ENCODE measurements around the gene ZNF532.
"Not testable (repeated sequence)": the region's sequence is repeated elsewhere in the genome, so short reads cannot be mapped to it uniquely, and the experiment has no call there.

The ZNF532 gene

GRCh38 chr18:58898010-58898799, 33.5 kb downstream of the ZNF532 start:
- no peak for DNase-seq

DNA sequence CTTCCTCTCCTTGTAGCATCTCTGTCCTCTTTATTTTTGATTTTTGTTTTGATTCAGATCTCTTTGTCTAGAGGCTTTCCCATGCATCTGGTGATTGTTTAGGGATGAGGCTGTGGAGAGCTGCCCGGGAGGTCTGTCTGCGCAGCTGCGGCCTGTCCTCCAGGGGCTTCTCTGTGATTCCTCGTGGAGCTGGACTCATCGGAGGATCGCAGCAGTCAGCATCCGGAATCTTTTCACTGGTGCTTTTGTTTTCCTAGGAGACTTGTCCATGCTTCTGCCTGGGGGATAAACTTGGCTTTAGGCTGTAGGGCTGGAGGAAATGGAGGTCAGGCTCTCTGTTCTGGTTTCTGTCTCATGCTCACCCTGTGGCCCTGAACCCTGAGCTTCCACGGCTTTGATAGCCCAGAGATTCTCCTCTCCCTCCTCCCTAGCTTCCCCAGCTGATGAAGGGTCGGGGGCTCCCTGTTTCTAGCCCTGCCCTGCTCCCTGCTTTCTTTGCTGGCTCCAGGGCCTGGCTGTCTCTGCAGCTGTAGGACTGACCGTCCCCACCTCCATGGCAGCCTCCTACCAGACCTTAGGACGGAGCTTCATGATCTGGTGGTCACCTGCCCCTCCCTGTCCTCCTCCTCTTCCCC, 35.5 kb downstream of the ZNF532 start:
- DNase-seq, result no peak

DNA sequence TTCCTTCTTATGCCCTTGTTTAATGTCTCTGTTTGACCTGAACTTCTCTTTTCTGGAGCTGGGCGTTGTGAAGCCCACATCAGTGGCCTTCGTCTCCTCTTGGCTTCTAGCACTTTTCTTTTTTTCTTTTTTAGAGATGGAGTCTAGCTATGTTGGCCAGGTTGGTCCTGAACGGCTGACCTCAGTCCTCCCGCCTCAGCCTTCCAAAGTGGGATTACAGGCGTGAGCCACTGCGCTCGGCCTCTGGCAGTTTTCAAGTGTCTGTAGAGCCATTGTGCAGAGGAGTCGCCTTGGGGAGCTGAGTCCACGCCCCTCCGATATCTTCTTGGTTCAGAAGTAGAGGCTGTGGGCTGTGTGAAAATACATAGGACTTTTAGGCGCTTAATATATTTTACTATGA, 36.5 kb downstream of the ZNF532 start:
- DNase-seq, result no peak

DNA sequence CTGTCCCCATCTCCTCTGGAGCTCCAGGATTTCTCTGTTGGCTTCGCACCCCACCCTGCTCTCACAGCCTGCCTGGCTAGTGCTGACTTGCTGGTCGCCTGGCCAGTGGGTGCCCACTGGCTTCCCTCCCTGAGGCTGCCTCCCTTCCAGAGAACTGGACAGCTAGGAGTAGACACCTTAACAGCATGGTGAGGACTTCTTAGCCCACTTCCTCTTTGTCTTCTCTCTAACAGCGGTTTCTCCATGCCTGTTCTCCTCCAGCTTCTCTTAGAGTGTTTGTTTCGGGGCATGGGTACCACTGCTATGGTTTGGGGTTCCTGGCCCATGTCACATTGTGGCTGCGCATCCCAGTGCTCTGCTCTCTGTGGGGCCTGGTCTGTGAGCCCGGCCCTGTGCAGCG, 37.1 kb downstream of the ZNF532 start:
- DNase-seq, result no peak

DNA sequence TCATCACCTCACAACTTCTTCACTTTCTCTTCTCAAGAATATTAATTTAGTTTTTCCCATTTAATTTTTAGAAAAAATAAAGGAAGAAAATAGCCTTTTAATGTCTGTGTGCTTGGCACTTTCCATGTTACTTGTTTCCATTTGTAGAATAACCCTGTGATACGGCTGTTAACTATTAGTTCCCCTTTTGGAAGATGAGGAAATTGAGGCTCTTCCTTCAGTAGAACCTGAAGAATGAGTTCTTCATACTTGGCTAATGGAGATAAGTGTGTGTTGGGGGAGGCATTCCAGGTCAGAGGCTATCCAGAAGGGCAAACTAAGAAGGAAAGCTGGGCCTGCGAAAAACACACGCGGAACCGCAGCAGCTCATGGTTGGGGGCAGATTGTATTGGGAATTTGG, 38.3 kb downstream of the ZNF532 start:
- DNase-seq, result no peak

GRCh38 chr18:58903533-58903932, 38.9 kb downstream of the ZNF532 start:
- no peak for DNase-seq

- no peak for DNase-seq
Measured at GRCh38 chr18:58905777-58906428, 41.2 kb downstream of the ZNF532 start.

- no peak for DNase-seq
Measured at GRCh38 chr18:58908006-58908405, 43.3 kb downstream of the ZNF532 start.

GRCh38 chr18:58909521-58909920, 44.8 kb downstream of the ZNF532 start:
- DNase-seq, result no peak

GRCh38 chr18:58911241-58911640, 46.6 kb downstream of the ZNF532 start:
- DNase-seq, result no peak

DNA sequence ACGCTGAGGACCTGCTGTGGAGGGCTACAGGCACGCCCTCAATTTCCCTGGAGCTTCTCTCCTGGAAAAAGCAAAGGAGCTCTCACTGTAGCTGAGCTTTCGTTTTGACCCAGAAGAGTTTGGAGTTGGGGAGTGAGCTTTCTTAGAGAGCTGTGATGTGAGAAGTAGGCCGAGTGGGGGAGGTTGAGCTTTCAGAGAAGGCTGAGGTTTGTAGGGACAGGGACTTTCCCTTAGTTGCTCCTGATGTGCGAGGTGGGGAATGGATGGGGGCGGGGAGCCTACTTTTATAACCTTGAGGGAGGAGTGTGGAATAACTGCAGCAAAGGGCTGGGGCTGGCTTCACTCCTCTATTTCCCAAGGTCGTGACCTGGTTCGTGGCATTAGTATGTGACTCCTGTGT, 47.1 kb downstream of the ZNF532 start:
- DNase-seq, result no peak

GRCh38 chr18:58915006-58915799, 50.5 kb downstream of the ZNF532 start:
- DNase-seq, result no peak

- DNase-seq, result no peak
Measured at GRCh38 chr18:58915995-58916394, 51.3 kb downstream of the ZNF532 start.

DNA sequence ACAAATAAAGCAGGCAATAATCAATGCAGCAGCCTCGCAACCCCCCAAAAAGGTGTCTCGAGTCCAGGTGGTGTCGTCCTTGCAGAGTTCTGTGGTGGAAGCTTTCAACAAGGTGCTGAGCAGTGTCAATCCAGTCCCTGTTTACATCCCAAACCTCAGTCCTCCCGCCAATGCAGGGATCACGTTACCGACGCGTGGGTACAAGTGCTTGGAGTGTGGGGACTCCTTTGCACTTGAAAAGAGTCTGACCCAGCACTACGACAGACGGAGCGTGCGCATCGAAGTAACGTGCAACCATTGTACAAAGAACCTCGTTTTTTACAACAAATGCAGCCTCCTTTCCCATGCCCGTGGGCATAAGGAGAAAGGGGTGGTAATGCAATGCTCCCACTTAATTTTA, 55.3 kb downstream of the ZNF532 start:
- DNase-seq, result not testable (repeated sequence)

DNA sequence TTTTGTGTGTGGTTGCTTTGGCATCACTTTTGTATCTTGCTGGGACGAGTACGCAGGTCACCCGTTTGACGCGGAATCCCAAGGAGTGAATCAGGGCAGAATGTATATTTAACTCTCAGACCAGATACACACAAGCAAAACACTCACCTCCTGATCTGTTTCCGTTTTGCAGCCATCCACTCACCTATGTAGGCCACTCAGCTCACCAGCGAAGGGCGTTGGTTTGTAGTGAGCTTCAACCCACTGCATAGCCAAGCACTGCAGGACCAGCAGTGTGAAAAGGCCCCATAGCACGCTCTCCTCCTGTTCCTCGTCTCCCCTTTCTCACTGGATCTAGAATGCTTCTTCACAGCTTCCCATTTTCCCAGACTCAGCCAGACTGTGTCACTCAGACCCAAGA, 58.3 kb downstream of the ZNF532 start:
- no peak for DNase-seq

- DNase-seq, result no peak
Measured at GRCh38 chr18:58924473-58924872, 59.8 kb downstream of the ZNF532 start.

DNA sequence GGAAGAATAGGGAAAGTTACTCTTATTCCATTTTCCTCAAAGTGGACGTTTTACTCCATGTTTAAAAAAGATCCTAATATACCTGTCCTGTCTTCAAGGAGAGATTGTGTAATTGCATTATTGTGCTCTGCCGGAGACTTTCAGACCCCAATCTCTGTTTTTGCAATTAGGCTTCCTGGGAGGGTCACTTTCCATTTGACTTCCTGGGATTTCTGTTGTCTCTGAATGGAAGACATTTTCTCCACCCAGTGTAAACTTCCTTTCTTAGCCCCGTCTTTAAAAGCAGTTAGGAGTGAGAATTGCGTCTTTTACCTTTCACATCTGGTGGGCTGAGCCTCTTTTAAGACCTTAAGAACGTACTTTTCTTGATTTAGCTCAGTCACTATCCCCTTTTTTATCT, 63.0 kb downstream of the ZNF532 start:
- no peak for DNase-seq

- no peak for DNase-seq
Measured at GRCh38 chr18:58928386-58928785, 63.7 kb downstream of the ZNF532 start.

DNA sequence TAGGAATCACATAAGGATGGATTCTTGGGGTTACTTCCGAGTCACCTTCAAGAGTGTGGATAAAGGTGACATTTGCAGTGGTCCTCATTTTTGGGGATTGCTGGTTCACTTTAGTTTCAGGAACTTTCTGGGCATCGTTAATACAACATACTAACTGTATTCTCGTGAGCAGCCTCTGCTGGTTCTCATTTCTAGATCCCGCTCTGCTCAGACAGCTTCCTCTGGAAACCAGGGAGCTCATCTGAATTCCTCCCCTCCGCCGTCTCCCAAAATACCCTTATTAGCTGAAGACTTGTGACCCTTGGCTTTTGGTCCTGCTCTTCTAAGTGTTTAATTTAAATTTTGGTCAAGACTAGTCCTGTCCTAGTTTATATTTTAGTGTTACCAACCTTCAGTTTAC, 64.5 kb downstream of the ZNF532 start:
- no peak for DNase-seq

DNA sequence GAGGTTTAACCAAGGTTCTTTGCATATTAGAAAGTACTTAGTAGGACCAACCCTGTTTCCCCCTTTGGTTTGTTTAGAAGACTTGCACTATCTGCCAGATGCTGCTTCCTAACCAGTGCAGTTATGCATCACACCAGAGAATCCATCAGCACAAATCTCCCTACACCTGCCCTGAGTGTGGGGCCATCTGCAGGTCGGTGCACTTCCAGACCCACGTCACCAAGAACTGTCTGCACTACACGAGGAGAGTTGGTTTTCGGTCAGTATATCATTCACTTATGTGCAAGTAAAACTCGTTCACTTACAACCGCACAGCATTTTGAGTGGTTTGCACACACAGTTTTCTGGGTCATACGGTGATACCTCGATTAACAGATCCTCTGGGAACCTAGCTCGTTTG, 69.7 kb downstream of the ZNF532 start:
- no peak for DNase-seq

DNA sequence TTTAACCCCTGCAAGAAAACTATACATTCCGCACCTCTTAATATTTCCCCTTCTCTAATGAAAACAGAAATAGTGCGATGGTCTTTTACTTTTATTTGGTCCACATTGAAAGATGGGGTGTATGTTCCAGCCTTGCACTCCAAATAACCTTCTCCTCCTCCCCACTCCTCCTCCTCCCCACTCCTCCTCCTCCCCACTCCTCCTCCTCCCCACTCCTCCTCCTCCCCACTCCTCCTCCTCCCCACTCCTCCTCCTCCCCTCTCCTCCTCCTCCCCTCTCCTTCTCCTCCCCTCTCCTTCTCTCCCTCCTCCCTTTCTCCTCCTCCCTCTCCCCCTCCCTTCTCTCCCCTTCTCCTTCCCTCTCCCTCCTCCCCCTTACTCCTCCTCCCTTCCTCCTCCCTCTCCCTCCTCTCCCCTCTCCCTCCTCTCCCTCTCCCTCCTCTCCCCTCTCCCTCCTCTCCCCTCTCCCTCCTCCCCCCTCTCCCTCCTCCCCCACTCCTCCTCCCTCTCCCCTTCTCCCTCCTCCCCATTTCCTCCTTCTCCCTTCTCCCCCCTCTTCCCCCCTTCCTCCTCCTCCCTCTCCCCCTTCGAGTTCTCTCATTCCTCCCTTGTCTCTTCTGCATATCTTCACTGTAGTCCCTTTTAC, 70.4 kb downstream of the ZNF532 start:
- no peak for DNase-seq

Measured in amygdala (tissue), 56 donors.